NCI-H446 treated with DMSO at 0.1 percent for 48 hours (cell line): ENCODE data around the gene CADPS2.

Experiments used
- DNase-seq: peaks from one replicate; lab custom pipeline; 2025; lab: John Stamatoyannopoulos, UW

Gene CADPS2

DNA sequence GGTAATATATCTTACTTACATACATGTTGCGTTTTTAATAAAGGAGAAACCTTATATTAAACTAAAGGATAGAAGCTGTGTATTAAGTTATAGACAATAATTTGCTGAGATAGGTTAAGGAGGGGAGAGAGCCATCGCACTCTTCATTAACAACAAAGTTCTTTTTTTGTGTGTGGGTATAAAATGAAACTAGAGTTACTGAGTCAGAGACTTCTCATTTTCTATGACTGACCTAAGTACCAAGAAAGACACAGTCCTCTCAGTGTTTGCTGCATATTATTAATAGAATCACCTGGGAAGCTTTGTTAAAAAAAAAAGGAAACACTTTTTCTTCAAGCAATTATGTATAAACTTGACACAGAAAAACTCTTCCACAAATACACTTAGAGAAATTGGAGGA, 613.1 kb downstream of the CADPS2 start:
- DNase-seq, result no peak

- DNase-seq, result no peak
These were observed 617.0 kb downstream of the CADPS2 start for GRCh38 chr7:122269241-122269640.
